ENCODE data around the gene SHQ1.

The SHQ1 gene

DNA sequence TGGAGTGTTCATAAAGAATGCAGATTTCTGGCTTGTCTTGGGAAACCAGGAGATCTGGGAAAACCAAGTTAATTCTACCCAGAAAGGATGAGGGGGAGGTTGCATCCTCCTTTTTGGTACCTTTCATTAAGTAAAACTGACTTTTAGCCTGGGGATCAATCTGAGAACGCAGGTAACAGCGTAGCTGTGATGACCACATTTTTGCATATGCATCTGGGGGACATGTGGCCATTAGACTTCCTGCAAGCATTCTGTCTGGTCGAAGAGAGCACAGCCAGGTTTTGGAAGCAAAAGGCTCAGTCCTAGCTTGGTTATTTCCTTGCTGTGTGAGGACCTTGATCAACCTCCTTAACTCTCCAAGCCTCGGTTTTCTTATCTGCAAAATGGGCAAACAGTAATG is 145.2 kb downstream of the SHQ1 start:
- no peak for DNase-seq

GRCh38 chr3:72702390-72702789 is 145.9 kb downstream of the SHQ1 start:
- DNase-seq = no peak

DNA sequence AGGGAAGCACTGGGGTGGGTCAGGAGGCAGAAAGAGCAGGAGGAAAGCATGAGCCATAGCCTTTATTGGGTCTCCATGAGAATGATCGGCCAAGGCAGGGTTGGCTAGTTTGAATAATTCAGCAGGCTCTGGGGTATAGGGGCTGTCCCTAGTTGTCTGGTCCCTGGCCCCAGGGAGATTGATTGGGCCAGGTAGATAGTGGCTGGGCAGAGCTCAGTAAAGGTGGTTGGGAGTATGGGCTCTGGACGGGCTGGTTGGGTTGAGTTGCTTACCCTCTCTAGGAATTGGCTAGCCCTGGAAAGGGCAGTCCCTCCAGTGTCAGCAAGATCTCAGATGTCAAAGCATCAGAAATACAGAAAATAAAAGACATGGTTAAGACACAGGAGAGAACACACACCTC is 148.1 kb downstream of the SHQ1 start:
- DNase-seq = no peak

DNA sequence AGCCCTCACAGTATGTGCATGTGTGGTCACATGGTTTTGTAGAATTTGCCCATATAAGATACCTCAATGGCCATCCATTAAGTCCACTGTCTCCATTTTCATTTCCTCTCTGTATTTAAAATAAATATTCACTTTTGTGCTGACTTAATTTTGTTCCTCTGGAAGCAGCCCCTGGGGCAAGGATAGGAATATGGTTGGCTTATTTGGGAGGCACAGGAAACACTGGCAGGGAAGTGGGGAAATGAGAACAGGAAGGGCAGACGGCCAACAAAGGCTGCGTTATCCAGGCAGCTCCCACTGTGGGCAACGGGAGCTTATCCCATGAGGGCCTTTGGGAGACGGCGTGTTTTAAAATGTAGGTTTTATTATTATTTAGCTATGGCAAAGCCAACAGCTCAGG is 148.6 kb downstream of the SHQ1 start:
- no peak for DNase-seq
